ENCODE data around the gene CIZ1. TPM values are rescaled to one million over a fixed set of nuclear protein-coding genes. Genes with fewer than 3 reads are reported as not detected.

Gene CIZ1
- total RNA-seq, 1 donor from 2014 or later: 109 TPM

DNA sequence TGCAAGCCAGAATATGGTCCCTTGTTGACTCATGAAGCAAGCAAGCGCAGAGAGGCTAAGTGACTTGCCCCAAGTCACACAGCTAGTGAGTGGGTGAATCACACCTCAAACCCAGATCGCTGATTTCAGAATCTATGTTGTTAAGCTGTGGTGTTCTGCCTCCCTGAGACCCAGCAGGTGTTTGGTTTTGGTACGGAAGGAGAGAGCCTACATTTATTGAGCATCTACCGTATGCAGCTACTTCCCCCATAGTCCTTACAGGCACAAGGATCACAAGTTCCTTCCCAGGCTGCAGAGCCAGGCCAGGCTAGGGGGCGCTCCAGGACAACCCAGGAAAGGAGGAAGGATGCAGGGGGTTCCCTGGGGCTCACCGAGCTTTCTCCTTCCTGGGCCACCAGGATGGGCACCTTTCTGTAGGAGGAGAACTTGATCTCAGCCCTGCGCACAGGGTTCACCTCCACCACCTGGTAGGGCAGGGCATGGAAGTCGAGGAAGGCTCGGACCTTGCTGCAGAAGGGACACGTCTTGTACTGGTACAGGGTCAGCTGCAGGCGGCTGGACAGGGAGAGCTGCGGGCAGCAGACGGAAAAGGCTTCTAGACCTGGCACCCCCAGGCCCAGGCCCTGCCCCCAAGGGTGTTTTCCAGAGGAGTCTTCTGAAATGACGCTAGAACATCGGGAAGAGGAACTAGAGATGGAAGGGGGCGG lies 66.3 kb downstream of the CIZ1 start:
- DNase-seq (ENCODE audit: low spot score): no peak

DNA sequence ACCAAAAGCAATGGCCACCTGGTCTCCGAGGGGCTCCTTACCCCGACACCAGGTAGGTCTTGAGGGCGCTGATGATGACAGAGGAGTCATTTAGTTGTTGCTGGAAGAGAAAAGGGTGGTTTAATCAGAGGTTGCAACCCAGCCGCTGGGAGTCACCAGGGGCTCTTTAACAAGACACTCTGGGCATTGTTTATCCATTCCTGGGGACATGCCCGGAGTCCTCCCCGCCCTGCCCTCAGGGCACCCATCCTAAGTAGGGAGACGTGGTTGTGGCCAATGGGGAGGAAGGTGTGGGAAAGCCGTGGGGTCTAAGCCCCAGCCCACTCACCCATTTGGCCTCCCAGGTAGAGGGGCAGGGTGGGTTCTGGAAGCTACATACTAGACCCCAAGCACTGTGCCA lies 66.9 kb downstream of the CIZ1 start:
- no peak for DNase-seq (ENCODE audit: low spot score)

DNA sequence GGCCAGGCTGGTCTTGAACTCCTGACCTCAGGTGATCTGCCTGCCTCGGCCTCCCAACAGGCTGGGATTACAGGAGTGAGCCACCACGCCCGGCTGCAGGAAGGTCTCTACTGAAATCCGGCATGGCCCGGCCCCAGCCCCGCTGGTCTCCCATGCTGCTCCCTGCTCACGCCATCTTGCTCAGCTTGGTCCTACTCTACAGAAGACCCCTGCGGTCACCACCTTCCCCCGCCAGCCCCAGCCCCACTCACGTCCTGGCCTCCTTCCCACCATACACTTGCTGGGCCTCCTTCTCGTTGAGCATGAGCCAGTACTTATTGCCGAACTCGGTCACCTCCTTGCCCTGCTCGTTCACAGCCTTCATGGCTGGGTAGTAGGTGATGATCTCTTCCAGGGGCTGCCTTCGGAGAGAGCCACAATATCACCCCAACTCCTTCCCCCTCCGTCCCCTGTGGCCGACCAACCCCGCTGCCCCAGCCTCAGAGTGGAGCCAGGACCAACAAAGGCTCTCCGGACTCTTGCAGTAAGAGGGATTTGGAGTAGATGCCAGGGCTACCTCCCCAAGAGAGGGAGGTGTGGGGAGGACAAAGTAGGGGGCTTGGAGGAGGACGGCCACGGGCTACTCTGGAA lies 67.8 kb downstream of the CIZ1 start:
- DNase-seq (ENCODE audit: low spot score): no peak

DNA sequence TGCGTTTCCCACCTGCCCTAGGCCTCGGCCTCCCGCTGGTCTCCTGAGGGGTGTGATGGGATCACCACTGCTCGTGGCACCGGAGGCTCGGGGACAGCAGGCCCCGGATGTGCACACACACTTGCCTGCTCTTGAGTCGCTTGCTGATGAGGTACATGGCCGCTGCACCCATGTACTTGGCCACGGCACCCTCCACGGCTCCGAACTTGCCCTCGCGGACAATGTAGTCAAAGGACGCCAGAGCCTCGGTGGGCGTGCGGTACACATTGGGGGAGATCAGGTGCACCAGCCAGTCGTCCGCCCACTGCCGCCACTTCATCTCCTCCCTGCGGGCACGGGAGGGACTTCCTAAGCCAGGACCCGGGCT lies 68.6 kb downstream of the CIZ1 start:
- no peak for DNase-seq (ENCODE audit: low spot score)

DNA sequence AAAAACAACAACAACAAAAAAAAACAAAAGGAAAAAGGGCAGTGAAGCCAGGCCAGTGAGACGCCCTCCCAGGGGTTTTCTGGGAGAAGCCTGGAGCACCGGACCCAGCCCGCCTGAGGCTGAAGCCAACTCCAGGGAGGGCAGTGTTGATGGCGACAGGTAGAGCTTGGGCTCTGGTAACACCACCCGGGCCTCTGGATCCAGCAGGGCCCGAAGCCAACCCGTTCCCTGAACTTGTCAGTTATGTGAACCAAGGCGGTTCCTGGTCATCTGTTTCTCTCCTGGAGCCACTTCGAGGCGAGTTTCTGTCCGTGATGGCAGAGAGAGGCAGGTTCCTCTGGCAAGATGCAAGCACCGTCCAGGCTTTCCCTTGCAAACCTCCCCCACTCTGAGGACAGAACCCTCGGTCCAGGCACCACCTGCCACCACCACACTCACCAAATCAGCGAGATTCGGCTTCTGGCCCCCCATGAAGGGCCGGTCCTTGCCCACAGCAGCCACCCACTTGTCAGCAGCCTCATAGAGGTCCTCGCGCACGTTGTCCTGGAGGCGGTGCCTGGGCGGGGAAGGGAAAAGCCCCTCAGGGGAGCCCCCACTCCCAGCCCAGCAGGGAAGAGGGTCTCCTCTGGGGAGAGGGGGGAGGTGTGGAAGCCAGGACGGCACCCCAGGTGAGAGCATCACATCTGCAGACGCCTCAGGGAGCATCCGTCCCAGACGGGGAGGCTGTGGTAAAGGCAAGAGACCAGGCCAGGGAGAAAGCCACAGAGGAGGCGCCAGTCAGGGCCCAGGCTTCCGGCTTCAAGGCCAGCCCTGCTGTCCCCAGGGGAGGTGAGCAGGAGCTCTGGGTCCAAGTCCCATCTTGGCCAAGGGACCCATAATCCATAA lies 69.2 kb downstream of the CIZ1 start:
- DNase-seq (ENCODE audit: low spot score): no peak

DNA sequence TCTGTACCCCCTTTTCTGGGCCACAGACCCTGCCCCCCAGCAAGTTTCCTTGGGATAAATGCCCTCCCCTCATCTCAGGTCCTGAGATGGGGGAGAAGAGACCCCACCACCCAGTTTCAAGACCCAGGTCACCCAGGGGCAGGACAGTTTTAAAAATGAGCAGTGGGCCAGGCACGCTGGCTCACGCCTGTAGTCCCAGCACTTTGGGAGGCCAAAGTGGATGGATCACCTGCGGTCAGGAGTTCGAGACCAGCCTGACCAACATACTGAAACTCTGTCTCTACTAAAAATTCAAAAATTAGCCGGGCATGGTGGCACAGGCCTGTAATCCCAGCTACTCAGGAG lies 69.9 kb downstream of the CIZ1 start:
- no peak for DNase-seq (ENCODE audit: low spot score)

DNA sequence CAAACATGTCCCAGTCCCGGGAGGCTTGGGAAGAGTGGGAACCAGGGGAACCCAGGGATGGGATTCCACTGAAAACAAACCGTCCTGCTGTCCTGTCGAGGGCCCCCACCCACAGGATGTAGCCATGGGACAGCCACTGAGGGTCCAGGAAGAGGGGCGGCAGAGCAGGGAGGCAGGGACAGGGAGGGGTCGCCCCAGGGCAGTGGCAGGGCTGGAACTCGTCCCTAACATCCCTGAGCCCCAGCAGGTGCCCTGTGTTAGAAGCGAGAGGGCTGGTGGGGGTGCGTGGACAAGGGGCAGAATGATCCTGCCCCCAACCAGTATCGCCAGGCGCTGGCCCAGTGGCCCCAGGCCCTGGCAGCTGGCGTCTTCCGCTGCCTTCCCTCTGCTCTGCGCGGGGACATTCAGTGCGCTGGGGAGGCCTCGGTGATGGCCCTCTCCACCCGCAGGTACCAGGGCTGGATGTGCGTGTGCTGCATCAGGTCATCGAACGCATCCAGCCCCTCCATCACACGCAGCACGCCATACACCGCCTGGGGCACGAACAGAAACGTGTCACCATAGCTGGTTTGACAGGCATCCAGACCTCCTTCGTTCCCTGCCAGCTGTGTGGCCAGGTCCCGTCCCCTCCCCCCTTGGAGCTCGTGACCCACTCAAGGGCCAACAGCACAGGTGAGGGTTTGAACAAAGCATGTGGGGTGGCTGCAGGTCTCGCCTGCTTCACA lies 70.5 kb downstream of the CIZ1 start:
- no peak for DNase-seq (ENCODE audit: low spot score)

DNA sequence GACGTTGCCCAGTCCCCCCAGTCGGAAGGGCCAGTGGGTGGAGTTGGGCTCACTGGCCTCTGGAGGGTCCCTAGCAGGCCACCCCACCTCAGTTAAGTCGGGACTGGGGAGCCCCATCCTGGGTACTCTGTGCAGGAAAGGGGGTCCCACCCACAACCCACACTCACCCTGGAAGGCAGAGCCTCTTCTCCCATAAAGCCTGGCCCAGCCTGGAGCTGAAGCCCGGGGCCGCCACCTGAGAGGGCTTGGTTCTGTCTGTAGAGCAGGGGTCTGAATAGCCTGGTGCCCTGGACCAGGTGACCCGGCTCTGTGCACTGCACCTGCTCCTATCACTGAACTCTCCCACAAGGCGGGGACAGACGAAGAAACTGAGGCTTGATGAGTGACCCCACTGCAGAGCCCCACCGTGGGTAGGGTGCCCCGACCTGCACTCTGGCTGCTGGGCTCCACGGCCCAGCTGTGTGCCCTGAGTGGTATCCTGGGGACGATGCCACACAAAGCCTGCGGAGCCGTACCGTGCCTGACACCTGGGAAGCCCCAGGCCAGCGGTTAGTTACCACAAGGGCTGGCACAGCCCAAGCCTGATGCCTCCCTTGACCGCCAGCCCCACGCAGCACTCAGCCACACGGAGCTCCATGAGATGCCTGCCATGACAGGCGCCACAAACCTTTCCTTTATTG lies 71.2 kb downstream of the CIZ1 start:
- no peak for DNase-seq (ENCODE audit: low spot score)

DNA sequence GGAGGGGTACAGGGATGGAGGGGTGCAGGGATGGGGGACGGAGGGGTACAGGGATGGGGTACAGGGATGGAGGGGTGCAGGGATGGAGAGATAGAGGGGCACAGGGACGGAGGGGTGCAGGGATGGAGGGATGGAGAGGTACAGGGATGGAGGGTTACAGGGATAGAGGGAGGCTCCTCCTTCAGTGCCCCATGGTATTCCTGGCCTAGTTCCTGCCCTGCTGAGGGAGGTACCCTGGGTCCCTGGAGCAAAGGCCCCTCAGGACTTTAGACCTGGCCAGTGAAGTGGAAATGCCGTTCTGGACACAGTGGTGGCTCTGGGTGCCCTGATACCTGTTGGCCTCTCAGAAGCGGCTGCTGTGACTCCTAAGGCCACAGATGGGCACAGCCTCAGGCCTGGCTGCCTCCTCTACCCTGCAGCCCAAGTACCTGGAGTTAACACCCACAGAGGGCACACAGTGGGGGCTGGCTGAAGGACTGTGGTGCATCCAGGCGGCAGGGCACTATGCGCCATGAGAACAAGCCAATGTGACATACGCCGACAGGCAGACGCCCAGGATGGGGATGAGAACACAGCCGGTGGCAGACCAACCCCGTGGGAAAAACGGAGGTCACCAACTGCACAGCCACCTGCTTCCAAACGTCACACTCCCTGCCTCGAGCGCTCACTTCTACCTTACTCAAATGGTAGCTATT lies 72.3 kb downstream of the CIZ1 start:
- no peak for DNase-seq (ENCODE audit: low spot score)

DNA sequence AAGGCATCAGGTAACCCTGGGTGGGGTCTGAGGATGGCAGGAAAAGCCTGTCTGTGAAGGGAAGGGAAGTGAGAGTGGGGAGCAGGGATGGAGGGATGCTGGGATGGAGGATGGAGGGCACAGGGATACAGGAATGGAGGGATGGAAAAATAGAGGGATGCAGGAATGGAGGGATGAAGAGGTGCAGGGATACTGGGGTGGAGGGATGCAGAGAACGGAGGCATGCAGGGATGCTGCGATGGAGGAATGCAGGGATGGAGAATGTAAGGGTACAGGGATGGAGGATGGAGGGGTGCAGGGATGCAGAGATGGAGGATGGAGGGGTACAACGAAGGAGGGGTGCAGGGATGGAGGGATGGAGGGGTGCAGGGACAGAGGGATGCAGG lies 72.9 kb downstream of the CIZ1 start:
- DNase-seq (ENCODE audit: low spot score): no peak

DNA sequence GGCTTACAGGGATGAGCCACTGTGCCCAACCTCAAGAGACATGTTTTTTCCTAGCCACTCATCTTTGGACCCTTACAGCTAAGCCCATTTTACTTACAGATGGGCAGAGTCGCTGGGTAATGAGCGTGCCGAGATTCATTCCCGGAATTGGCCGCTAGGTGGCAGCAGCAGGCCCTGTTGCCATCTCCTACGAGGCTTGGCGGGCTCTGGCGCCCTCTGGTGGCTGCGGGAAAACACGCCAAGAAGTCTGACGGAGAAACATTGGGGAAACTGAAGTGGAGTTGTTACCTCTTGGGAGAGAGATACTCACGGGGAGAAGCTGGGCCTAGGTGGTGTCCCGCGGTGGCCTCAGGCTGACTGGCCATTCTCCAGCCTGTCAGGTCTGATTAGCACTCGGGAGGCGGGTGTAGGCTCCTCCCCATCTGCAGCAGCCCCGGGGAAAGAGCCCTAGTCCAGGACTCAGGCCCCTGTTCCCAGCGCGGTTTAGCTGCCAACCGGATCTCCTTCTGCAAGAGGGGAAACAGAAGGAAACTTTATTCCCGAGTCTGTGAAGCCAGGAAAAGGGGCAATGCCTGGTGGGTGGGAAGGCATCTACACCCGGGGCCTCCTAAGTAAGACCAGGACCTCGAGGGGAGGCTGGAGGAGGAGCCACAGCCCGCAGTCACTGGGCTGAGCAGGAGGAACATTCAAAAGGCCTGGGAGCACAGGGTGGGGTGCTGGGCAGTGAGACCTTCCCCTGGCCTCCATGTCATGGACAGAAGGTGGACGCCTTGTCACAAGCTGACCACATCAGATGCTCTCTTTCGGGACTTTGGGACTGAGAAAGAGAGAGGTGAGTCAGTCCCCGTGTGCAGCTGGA lies 73.5 kb downstream of the CIZ1 start:
- peak; percentile 96 for DNase-seq (ENCODE audit: low spot score)

DNA sequence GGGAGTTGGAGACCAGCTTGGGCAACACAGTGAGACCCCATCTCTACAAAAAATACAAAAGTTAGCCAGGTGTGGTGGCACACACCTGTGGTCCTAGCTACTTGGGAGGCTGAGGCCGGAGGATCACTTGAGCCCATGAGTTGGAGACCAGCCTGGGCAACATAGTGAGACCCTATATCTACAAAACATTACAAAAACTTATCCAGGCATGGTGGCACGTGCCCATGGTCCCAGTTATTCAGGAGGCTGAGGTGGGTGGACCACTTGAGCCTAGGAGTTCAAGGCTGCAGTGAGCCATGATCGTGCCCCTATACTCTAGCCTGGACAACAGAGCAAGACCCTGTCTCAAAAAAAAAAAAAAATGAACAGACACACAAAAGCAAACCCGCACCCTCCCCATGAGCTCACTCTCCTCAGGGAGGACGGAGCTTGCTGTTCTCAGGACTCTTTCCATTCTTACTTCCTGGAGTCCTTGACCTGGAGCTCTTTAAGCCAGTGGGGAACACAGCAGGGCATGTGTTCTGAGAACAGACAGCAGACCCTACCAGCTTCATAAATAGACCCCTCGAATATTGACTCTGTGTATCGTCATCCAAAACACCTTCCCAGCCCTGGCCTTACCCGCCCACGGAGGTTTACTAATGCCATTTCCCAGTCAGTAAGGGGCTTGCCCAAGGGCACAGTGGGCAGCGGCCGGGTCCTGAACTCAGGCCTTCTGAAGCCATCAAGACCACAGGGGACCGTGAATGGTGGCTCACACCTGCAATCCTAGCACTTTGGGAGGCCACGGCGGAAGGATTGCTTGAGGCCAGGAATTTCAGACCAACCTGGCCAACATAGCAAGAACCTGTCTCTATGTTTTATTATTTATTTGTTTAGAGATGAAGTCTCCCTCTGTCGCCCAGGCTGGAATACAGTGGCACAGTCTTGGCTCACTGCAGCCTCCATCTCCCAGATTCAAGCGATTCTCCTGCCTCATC lies 75.0 kb downstream of the CIZ1 start:
- DNase-seq (ENCODE audit: low spot score): no peak

Other genes starting within 250 kb of the CIZ1 start
- 220 TPM for gene EEIG1, start 210.6 kb downstream of the CIZ1 start, total RNA-seq
- 12.0 TPM for gene NAIF1, start 124.3 kb downstream of the CIZ1 start, total RNA-seq
- 77.7 TPM for gene SLC25A25, start 123.3 kb downstream of the CIZ1 start, total RNA-seq
- gene PTGES2, start 63.8 kb downstream of the CIZ1 start, total RNA-seq: 61.5 TPM
- 85.5 TPM for gene LCN2, start 42.1 kb downstream of the CIZ1 start, total RNA-seq
- gene BBLN, start 31.3 kb downstream of the CIZ1 start, total RNA-seq: 75.4 TPM
- 135 TPM for gene DNM1, start 11.8 kb upstream of the CIZ1 start, total RNA-seq
- 117 TPM for gene GOLGA2, start 84.4 kb upstream of the CIZ1 start, total RNA-seq
- 26.9 TPM for gene SWI5, start 84.7 kb upstream of the CIZ1 start, total RNA-seq
- 21.8 TPM for gene TRUB2, start 130.9 kb upstream of the CIZ1 start, total RNA-seq
- gene COQ4, start 131.3 kb upstream of the CIZ1 start, total RNA-seq: 54.8 TPM
- 50.4 TPM for gene SLC27A4, start 149.0 kb upstream of the CIZ1 start, total RNA-seq
- gene URM1, start 179.8 kb upstream of the CIZ1 start, total RNA-seq: 53.1 TPM
- gene CERCAM, start 229.3 kb upstream of the CIZ1 start, total RNA-seq: 23.7 TPM